ENCODE data around the gene APPL1.
"Not testable (repeated sequence)": the region's sequence is repeated elsewhere in the genome, so short reads cannot be mapped to it uniquely, and the experiment has no call there.

Gene APPL1

DNA sequence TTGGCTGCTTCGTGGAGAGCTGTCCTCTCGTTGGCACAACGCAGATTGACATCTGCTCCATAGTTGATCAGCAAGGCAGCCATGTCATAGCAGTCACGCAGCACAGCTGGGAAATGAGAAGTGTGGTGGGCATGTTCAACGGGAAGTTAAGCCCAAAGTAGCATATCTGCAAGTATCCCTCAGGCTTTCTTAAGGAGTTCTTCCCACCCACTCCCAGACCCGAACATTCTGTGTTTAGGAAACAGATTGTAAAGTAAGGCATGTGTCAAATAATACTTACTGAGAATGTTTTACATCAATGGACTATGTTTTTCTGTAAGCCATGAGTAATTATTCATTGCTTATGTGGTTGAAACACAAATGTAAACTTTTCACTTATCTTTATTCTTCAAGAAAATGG, 55.8 kb downstream of the APPL1 start:
- Mint-ChIP-seq H3K36me3 (ENCODE audit: low read depth) (no peaks in the 10 kb centered on the region), H3K27ac (no peak overlapping the region), H3K27me3 (no peaks in the 10 kb centered on the region), H3K9me3 (peaks cover 10% of the 10 kb centered on the region), H3K4me3 (no peak overlapping the region), H3K4me1 (ENCODE audit: low read depth) (peaks cover 3% of the 10 kb centered on the region)
- intact Hi-C loops (cut with micrococcal nuclease), result no loop called here

DNA sequence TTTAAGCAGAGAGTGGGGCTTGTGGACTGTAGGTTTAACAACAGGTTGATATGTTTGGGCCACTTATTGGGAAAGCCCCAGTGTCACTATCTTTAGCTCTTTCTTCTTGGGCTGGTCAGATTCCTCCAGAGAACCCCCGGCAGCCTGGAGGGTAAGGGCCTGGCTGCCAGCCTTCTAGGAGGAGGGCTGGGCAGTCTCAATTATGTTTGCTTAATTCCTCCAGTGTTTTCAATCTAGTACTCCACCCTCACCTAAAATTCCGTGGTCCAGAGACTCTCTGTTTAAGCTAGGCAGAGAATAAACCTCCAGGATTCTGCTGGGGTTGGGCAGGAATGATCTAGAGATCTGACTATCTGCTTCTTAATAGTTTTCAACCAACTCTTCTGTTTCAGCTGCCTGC, 59.7 kb downstream of the APPL1 start:
- intact Hi-C loops (cut with micrococcal nuclease), result no loop called here

DNA sequence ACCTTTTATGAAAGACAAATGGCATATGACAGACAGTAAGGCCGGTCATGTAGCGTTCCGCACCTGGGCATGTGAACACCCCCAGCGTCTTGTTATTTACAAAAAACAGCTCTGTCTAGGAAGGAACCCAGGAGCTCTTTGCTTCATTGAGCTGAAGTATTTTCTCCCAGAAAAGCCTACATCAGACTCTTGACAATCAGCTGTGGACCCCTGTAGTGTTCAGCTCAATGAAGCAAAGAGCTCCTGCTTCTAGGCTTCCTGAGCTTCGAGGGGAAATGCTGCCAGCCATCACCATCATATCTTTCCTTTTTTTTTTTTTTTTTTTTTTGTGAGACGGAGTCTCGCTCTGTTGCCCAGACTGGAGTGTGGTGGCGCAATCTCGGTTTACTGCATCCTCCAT, 60.9 kb downstream of the APPL1 start:
- Mint-ChIP-seq H3K4me1 (ENCODE audit: low read depth) (no peaks in the 10 kb centered on the region), H3K36me3 (ENCODE audit: low read depth) (no peaks in the 10 kb centered on the region), H3K4me3 (no peak overlapping the region), H3K27me3 (peaks cover 2% of the 10 kb centered on the region), H3K9me3 (peaks cover 10% of the 10 kb centered on the region), H3K27ac (no peak overlapping the region)
- intact Hi-C loops (cut with micrococcal nuclease), result no loop called here

More for the DNA sequence above, 59.7 kb downstream of the APPL1 start:
- peaks cover 10% of the 10 kb centered on the region for H3K9me3 Mint-ChIP-seq
- no peak overlapping the region for H3K4me3 Mint-ChIP-seq
- H3K4me1 Mint-ChIP-seq (ENCODE audit: low read depth), result no peaks in the 10 kb centered on the region
- H3K36me3 Mint-ChIP-seq (ENCODE audit: low read depth), result no peaks in the 10 kb centered on the region
- H3K27ac Mint-ChIP-seq, result no peak overlapping the region
- H3K27me3 Mint-ChIP-seq, result peaks cover 2% of the 10 kb centered on the region

DNA sequence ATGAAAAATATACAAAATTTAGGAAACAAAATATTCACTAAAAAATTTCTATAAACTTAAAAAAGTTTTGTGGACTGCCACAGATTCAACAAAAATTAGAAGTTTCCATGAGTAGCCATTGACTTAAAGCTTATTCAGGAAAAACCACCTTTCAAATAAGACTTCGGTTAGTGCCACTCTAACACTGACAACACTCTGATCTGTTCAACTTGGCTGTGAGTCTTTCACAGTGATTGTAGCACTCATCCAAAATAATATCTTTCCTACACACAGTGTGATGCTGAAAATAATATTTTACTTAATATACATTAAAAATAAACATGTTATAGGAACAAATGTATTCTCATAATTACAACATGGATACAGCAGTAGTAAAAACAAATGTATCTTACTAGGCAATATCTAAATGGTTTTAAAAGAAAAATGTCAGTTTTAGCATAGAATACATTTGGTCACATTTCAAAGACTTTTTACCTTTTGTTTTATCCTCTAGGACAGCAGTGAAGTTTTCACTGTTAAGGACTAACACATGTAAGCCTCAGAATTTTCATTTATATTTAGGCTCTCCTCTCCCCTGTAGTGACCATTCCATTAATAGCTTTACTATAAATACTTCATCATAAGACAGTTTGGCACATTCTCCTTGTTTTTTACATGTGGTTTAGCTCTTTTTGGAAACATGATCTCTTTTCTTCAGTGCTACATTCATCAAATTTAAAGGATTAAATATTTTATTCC, 64.8 kb downstream of the APPL1 start, which contains the start of gene ASB14:
ASB14 (minus strand) TSS at position 527 of the 738 bp plus-strand sequence. CDS start 652 bp downstream, outside the sequence.
- Mint-ChIP-seq H3K4me3 (no peak within 1 kb of the TSS), H3K4me1 (ENCODE audit: low read depth) (no peaks in the 10 kb centered on the region), H3K9me3 (no peaks in the 10 kb centered on the region), H3K27ac (no peak within 1 kb of the TSS), H3K27me3 (peaks cover 2% of the 10 kb centered on the region), H3K36me3 (ENCODE audit: low read depth) (no peaks in the 10 kb centered on the region)
- intact Hi-C loops (cut with micrococcal nuclease), result no loop called here

DNA sequence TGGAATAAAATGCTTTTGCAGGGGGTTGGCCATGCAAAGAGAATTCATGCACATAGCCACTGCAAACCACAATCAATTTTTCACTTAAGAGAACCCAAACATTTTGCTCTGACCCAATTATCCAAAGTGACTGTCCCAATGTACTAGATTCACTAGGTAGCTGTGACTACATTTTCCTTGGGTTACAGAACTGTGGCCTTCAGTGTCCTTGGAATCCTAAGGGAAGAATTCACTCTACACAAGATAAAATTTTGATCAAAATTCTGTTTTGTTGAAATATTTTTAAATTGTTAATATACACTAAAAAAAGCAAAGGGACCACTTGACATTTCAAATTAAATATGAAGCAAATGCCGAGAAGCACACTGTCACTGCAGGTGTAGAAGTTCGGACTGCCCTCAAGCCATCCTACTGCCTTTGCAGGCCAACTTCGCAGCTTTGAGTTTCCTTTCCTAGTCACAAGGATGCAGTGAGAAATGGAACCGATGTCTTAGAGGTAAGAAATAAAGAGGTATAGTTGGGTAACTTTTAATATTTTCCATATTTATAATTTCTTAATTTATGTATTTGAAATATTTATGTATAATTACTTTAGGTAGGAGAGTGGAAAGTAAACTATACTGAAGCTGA, 65.5 kb downstream of the APPL1 start:
- intact Hi-C loops (cut with micrococcal nuclease), result no loop called here
- Mint-ChIP-seq H3K4me3 (no peak overlapping the region), H3K36me3 (ENCODE audit: low read depth) (no peaks in the 10 kb centered on the region)

DNA sequence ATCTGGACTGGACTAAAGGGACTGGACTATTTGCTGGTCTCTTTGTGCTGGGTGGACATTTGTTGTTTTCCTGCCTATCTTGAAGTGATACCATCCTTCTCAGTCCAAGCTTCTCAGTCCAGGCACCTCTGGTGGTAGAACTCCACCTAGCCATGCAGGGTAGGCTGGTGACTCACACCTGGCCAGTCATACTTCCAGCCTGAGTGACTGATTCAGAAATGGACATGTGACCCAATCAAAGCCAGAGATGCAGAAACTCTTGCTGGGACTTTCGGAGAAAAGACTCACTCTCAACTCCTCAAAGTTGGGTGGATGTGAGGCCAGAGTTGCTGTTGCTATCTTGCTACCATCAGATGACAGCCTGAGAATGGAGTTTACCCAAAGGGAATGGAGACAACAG, 70.5 kb downstream of the APPL1 start:
- Mint-ChIP-seq H3K27ac (no peak overlapping the region), H3K36me3 (ENCODE audit: low read depth) (no peaks in the 10 kb centered on the region), H3K9me3 (no peaks in the 10 kb centered on the region), H3K4me3 (no peak overlapping the region), H3K27me3 (no peaks in the 10 kb centered on the region), H3K4me1 (ENCODE audit: low read depth) (no peaks in the 10 kb centered on the region)
- intact Hi-C loops (cut with micrococcal nuclease), result no loop called here

More for the DNA sequence above, 65.5 kb downstream of the APPL1 start:
- no peaks in the 10 kb centered on the region for H3K9me3 Mint-ChIP-seq
- no peaks in the 10 kb centered on the region for H3K4me1 Mint-ChIP-seq (ENCODE audit: low read depth)
- H3K27me3 Mint-ChIP-seq, result peaks cover 2% of the 10 kb centered on the region
- H3K27ac Mint-ChIP-seq, result no peak overlapping the region

DNA sequence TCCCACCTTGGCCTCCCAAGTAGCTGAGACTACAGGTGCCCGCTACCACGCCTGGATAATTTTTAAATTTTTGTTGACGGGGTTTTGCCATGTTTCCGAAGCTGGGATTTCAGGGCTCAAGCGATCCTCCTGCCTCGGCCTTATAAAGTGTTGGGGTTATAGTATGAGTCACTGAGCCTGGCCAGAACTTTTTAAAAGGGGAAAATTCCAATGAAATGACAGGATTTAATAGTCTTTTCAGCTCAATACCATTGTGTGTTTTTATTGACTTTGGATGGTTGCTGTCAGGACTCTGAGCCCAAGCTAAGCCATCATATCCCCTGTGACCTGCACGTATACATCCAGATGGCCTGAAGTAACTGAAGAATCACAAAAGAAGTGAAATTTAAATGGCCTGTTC, 76.0 kb downstream of the APPL1 start:
- H3K27me3 Mint-ChIP-seq; H3K9me3 Mint-ChIP-seq; H3K4me1 Mint-ChIP-seq (ENCODE audit: low read depth); H3K27ac Mint-ChIP-seq; intact Hi-C loops (cut with micrococcal nuclease); H3K36me3 Mint-ChIP-seq (ENCODE audit: low read depth); H3K4me3 Mint-ChIP-seq: not testable (repeated sequence)

DNA sequence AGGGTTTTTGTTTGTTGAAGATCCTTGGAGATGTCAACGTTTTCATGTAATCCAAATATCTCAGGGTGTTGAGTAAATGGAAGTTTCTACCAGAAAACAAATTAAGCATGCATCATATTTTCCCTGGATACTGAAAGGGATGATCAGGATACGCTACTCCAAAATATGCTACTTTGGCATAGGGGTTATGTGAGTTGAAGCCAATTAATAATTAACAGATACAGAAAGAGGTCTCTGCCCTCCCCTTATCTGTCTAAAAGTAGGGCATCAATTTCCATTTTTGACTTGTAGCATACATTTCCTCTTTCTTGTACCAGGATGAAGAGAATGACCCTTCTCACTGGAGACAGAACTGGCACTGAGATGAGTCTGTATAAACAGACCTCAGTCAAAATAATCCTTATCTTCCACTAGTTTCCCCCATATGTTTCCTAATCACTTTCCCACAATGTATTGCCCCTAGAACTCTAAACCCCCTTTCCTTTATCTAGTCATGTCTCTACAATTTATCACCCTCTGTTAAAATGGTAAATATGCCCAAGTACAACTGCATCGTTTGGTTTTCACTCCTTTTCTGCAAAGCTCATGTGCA, 82.3 kb downstream of the APPL1 start:
- no peak overlapping the region for H3K4me3 Mint-ChIP-seq
- H3K27me3 Mint-ChIP-seq, result no peaks in the 10 kb centered on the region
- H3K9me3 Mint-ChIP-seq, result no peaks in the 10 kb centered on the region
- H3K36me3 Mint-ChIP-seq (ENCODE audit: low read depth), result no peaks in the 10 kb centered on the region
- intact Hi-C loops (cut with micrococcal nuclease), result no loop called here
- H3K4me1 Mint-ChIP-seq (ENCODE audit: low read depth), result no peaks in the 10 kb centered on the region
- H3K27ac Mint-ChIP-seq, result no peak overlapping the region

DNA sequence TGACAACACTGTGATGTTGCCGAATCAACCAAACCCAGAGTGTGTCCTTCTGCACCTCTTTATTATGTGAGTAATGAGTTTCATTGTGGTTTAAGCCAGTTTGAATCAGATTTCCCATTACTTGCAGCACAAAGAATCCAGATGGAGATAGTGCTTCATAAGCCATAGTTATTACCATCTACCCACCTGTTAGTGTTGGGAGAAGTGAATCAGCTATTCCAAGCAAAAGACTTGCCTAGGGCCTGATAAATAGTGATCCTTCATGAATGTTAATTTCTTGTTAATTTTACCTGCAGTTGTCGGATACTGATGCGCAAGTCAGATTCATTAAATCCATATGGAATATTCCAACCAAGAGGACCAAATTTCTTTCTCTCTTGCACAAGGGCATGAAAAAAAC, 86.7 kb downstream of the APPL1 start:
- Mint-ChIP-seq H3K4me3 (no peak overlapping the region), H3K27ac (no peak overlapping the region), H3K36me3 (ENCODE audit: low read depth) (no peaks in the 10 kb centered on the region)

More for the DNA sequence above, 86.7 kb downstream of the APPL1 start:
- Mint-ChIP-seq H3K27me3 (no peaks in the 10 kb centered on the region), H3K9me3 (peaks cover 13% of the 10 kb centered on the region), H3K4me1 (ENCODE audit: low read depth) (no peaks in the 10 kb centered on the region)
- intact Hi-C loops (cut with micrococcal nuclease), result no loop called here
